Stimulated activated CD8-positive, alpha-beta memory T cell treated with anti-CD3 and anti-CD28 coated beads, Interleukin-7, amount 100 ng/mL, for 24 hours (primary cell): ENCODE results near the gene SUCLG1.
"Not testable (repeated sequence)": the region's sequence is repeated elsewhere in the genome, so short reads cannot be mapped to it uniquely, and the experiment has no call there.

Source experiments
- DNase-seq: peaks from one replicate; pipeline ENCODE4 v3.0.0-alpha.2; 2020; ENCODE audit warnings: low read depth

SUCLG1 gene

GRCh38 chr2:84421197-84421596, 37.9 kb downstream of the SUCLG1 start:
- DNase-seq: no peak

- no peak for DNase-seq
Observed at GRCh38 chr2:84417453-84418145, 41.5 kb downstream of the SUCLG1 start.

DNA sequence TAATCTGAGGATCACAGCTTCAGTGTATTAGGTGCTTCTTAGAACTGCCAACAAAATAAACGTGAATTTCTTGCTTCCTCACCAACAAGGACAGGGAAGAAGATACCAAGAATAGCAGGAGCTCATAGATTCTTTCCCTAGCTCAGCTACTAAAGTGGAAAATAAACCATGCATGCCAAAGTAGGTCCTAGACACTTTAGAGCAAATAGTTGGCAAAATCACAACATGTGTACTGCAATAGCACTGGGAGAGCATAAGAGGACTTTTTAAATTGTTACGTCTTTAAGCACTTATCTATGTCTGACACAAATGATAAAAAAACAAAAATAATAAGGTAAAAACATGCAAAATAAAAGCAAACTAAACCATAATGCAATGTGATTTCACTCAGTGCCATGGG, 49.5 kb downstream of the SUCLG1 start:
- no peak for DNase-seq

- DNase-seq: not testable (repeated sequence)
Observed at GRCh38 chr2:84402111-84402510, 57.0 kb downstream of the SUCLG1 start.

- DNase-seq: not testable (repeated sequence)
Observed at GRCh38 chr2:84399839-84400238, 59.2 kb downstream of the SUCLG1 start.

DNA sequence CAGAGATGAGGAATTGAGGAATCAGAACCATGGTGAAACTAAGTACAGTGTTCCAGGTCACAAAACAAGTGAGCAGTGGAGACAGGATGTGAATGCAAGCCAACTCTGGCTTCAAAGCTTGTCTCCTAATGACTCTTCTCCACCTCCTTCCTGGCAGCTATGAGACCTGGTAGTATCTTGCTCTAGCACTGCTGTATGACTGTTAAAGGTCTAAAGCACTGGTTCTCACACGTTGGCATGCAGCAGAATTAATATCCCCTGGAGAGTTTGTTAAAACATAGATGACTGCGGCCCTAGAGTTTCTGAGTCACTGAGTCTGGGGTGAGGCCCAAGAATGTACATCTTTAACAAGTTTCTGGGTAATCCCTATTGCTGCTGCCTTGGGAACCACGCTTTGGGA, 63.3 kb downstream of the SUCLG1 start:
- no peak for DNase-seq

- DNase-seq: no peak
Observed at GRCh38 chr2:84394628-84395027, 64.5 kb downstream of the SUCLG1 start.

DNA sequence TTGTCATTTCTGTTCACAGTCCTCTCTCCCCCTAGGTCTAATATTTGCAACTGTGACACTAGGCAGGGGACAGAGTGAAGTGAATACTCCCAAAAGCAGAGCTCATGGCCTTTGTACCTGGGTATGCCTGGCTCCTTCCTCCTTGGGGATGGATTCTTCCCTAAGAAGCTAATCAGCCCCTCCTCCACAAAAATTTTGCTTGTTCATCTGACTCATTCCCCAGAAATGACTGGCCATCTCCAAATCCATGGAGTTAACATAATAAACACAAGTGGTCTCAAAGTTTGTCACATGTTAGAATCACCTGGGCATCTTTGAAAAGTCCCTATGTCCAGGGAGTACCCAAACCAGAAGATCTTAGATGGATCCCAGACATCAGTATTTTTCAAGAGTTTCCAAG, 65.3 kb downstream of the SUCLG1 start:
- DNase-seq: no peak

DNA sequence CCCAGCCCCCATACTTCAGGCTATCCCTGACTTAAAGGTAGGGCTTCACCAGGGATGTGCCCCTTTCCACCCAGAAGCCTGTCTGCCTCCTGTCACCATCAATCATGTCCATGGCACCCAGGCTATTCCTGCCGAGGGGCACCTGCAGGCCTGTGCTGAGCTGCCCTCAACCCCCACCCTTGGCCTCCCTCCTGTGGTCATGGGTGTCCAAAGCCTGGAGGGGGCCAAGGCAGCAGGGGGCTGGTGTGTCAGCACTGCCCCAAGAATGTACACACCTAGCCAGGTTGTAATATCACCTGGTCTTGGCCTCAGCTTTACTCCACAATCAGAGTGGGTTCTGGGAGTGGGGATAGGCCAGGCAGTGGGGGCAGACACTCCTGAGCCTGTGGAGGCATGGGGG, 69.3 kb downstream of the SUCLG1 start:
- no peak for DNase-seq

DNA sequence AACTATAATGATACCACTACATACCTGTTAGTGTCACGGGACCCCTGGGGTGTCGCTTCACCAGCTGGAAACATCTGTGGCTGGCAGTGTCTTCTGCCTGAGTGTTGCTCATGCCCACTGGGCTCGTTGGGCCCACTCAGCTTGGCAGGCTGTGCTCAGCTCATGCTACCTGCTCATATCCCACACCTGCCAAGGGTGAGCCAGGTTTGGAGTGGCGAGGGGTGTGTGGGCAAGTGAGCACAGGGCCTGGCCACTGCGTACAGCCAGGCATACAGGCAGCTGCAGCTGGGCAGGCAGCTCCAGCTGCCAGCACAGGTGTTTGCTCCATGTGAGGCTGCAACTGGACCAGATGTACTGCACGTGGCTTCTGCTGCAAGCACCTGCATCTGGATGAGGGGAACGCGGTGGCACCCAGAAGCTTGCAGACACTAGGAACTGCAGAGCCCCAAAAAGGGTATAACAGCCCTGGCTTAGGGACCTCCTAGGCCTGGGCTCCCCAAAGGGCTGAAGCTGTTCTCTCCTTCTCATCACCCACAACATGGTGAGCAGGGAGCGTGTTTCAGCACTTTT, 70.1 kb downstream of the SUCLG1 start:
- DNase-seq: no peak

- no peak for DNase-seq
Observed at GRCh38 chr2:84388133-84388532, 70.9 kb downstream of the SUCLG1 start.

DNA sequence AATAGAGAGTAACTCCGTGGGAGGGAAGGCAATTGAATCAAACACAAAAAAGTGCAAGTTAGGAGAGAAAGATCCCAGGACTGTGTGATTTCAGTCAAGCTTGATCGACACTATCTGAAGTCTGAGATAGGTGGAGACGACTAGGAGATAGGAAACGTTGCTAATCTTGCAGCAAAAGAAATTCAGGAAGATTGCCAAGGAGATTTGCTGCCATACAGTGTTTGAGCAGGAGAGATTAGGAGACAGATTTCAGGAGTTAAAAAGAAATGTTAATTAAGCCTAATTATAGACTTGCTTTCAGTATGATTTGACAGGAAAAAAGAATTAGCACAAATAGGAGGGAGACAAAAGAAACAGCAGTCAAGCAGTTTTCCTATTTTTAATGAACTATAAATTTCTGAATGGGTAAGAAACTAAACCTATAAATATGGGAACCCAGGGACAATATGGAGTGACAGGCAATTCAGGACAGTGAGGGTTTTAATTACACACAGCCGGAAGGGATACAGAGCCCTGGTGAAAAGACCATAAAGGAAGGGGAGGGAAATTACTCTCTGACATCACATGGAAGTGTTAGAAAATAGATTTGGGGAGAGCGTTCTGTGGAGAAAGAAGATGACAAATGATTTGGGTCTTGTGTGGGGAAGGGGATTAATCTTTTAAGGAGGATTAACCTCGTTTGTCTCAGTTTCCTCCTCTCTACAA, 72.6 kb downstream of the SUCLG1 start:
- no peak for DNase-seq

DNA sequence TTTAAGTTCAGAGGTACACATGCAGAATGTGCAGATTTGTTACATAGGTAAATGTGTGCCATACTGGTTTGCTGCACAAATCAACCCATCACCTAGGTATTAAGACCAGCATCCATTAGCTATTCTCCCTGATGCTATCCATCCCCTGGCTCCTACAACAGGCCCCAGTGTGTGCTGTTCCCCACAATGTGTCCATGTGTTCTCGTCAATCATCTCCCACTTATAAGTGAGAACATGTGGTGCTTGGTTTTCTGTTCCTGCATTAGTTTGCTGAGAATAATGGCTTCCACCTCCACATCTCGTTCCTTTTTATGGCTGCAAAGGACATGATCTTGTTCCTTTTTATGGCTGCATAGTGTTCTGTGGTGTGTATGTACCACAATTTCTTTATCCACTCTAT, 75.8 kb downstream of the SUCLG1 start:
- DNase-seq: no peak

DNA sequence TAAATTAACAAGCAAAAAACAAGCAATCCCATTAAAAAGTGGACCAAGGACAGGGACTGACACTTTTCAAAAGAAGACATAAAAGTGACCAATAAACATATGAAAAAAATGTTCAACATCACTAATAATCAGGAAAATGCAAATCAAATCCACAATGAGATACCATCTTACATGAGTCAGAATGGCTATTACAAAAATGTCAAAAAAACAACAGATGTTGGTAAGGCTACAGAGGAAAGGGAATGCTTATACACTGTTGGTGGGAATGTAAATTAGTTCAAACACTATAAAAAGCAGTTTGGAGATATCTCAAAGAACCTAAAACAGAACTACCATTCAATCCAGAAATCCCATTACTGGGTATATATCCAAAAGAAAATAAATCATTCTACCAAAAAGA, 78.2 kb downstream of the SUCLG1 start:
- no peak for DNase-seq

DNA sequence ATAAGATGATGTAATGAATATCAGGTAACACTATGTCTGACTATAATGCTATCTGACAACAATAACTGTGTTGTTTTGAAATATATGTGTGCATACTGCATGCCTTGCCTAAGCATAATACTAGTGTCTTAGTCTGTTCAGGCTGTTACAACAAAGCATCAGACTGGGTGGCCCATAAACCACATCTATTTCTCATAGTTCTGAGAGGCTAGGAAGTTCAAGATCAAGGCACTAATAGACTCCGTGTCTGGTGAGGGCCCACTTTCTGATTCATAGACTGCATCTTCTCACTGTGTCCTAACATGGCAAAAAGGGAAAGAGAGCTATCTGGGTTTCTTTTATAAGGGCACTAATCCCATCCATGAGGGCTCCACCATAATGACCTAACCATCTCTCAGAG, 80.1 kb downstream of the SUCLG1 start:
- DNase-seq: no peak

- DNase-seq: no peak
Observed at GRCh38 chr2:84375020-84375419, 84.1 kb downstream of the SUCLG1 start.

DNA sequence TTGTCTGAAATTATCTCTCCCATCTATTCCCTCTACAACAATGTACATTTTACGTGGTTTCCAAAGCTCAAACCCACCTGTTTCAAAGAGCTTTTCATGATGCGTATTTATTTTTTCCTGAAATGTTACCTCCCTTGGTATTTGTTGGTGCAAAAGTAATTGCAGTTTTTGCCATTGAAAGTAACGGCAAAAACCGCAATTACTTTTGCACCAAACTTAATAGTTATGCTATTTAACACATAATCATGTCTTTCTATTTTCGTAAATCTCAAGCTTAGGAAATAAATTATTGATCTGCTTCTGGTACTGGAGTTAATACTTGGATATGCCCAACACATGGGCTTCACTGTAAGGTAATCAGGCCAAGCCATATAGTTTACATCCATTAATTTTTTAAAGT, 85.2 kb downstream of the SUCLG1 start:
- no peak for DNase-seq
